ENCODE measurements around the gene RRP15.

The RRP15 gene

GRCh38 chr1:218363141-218363540 is 78.0 kb downstream of the RRP15 start:
- no peak for DNase-seq (ENCODE audit: low read depth in 2 of 2)
- no peak overlapping the region for H3K4me3 ChIP-seq (replicated peaks in 1 of 2; ENCODE audit: low read depth in 2 of 2, low read length in 2 of 2)
- no peak for TF ChIP-seq CTCF (IDR thresholded peaks at IDR 0.05; ENCODE audit: low read depth, low read length)

- no peak for TF ChIP-seq CTCF (IDR thresholded peaks at IDR 0.05; ENCODE audit: low read depth, low read length)
- no peak overlapping the region for H3K4me3 ChIP-seq (replicated peaks in 1 of 2; ENCODE audit: low read depth in 2 of 2, low read length in 2 of 2)
- DNase-seq (ENCODE audit: low read depth in 2 of 2), result no peak
These were observed 79.1 kb downstream of the RRP15 start for GRCh38 chr1:218364028-218364710.

GRCh38 chr1:218365226-218365999 is 80.3 kb downstream of the RRP15 start:
- TF ChIP-seq CTCF (IDR thresholded peaks at IDR 0.05; ENCODE audit: low read depth, low read length), result no peak
- H3K4me3 ChIP-seq (replicated peaks in 1 of 2; ENCODE audit: low read depth in 2 of 2, low read length in 2 of 2), result no peak overlapping the region
- DNase-seq (ENCODE audit: low read depth in 2 of 2), result no peak

- peak in 1 of 2 donors; percentile 42 for DNase-seq (ENCODE audit: low read depth in 2 of 2)
- TF ChIP-seq CTCF (IDR thresholded peaks at IDR 0.05; ENCODE audit: low read depth, low read length), result no peak
- H3K4me3 ChIP-seq (replicated peaks in 1 of 2; ENCODE audit: low read depth in 2 of 2, low read length in 2 of 2), result no peak overlapping the region
These were observed 81.4 kb downstream of the RRP15 start for GRCh38 chr1:218366322-218367052.

- no peak for TF ChIP-seq CTCF (IDR thresholded peaks at IDR 0.05; ENCODE audit: low read depth, low read length)
- no peak overlapping the region for H3K4me3 ChIP-seq (replicated peaks in 1 of 2; ENCODE audit: low read depth in 2 of 2, low read length in 2 of 2)
- DNase-seq (ENCODE audit: low read depth in 2 of 2), result no peak
These were observed 82.0 kb downstream of the RRP15 start for GRCh38 chr1:218367118-218367517.

- no peak for TF ChIP-seq CTCF (IDR thresholded peaks at IDR 0.05; ENCODE audit: low read depth, low read length)
- DNase-seq (ENCODE audit: low read depth in 2 of 2), result no peak
- no peak overlapping the region for H3K4me3 ChIP-seq (replicated peaks in 1 of 2; ENCODE audit: low read depth in 2 of 2, low read length in 2 of 2)
These were observed 83.6 kb downstream of the RRP15 start for GRCh38 chr1:218368686-218369085.

Measured in cardiac fibroblast (primary cell).